Immature natural killer cell (primary cell): ENCODE results near the gene RPUSD3. TPM values are rescaled to one million over a fixed set of nuclear protein-coding genes. Genes with fewer than 3 reads are reported as not detected.
"Not testable (repeated sequence)": the region's sequence is repeated elsewhere in the genome, so short reads cannot be mapped to it uniquely, and the experiment has no call there.

Experiments used
- DNase-seq, 3 donors: peaks; one replicate each; pipeline ENCODE4 v3.0.0; 2022; ENCODE audit warnings: mixed read lengths in 1 of 3
- H3K27ac Mint-ChIP-seq, 6 donors: one replicate each; pipeline ENCODE4 v1.8.0; 2020; ENCODE audit warnings: mixed read lengths in 6 of 6, mild to moderate bottlenecking in 5 of 6, inconsistent platforms in 4 of 6, moderate library complexity in 3 of 6
- H3K27me3 Mint-ChIP-seq, 3 donors: one replicate each; pipeline ENCODE4 v1.8.0; 2020 to 2021; ENCODE audit warnings: low read depth in 3 of 3, mild to moderate bottlenecking in 3 of 3, mixed read lengths in 3 of 3, moderate library complexity in 3 of 3, inconsistent platforms in 1 of 3
- H3K36me3 Mint-ChIP-seq, 3 donors: one replicate each; pipeline ENCODE4 v1.8.0; 2020; ENCODE audit warnings: mixed read lengths in 3 of 3, inconsistent platforms in 2 of 3, mild to moderate bottlenecking in 2 of 3
- H3K4me1 Mint-ChIP-seq, 2 donors: one replicate each; pipeline ENCODE4 v1.8.0; 2020; ENCODE audit warnings: inconsistent platforms in 2 of 2, mild to moderate bottlenecking in 2 of 2, mixed read lengths in 2 of 2, moderate library complexity in 1 of 2
- H3K4me3 Mint-ChIP-seq, 5 donors: one replicate each; pipeline ENCODE4 v1.8.0; 2020; ENCODE audit warnings: mild to moderate bottlenecking in 5 of 5, mixed read lengths in 5 of 5, inconsistent platforms in 3 of 5, moderate library complexity in 3 of 5
- H3K9me3 Mint-ChIP-seq, 6 donors: one replicate each; pipeline ENCODE4 v1.8.0; 2020; ENCODE audit warnings: mild to moderate bottlenecking in 6 of 6, mixed read lengths in 6 of 6, inconsistent platforms in 4 of 6, moderate library complexity in 3 of 6
- polyA plus RNA-seq, 3 donors: library from polyadenylated mRNA; unstranded; fragments of 300-500 nt; fragmentation: Illumina TruSeq; gene quantifications; one replicate each; pipeline ENCODE4 v1.2.3, GENCODE V29; 2021

RPUSD3 gene
- polyA plus RNA-seq, 3 donors from 2014 or later: 94.7 to 153 (median 101) TPM

- Mint-ChIP-seq H3K4me1 (peaks cover 0 to 3% of the 10 kb centered on the region in 2 donors), H3K9me3 (no peaks in the 10 kb centered on the region), H3K36me3 (no peaks in the 10 kb centered on the region), H3K4me3 (no peak overlapping the region), H3K27me3 (peaks cover 0 to 4% (median 2%) of the 10 kb centered on the region in 3 donors), H3K27ac (no peak overlapping the region)
- no peak for DNase-seq
These were observed 34.9 kb upstream of the RPUSD3 start for GRCh38 chr3:9878700-9879099.

- Mint-ChIP-seq H3K9me3 (no peaks in the 10 kb centered on the region), H3K4me3 (no peak overlapping the region), H3K27me3 (peaks cover 0 to 7% (median 2%) of the 10 kb centered on the region in 3 donors), H3K36me3 (no peaks in the 10 kb centered on the region), H3K27ac (no peak overlapping the region), H3K4me1 (no peaks in the 10 kb centered on the region)
- no peak for DNase-seq
These were observed 33.2 kb upstream of the RPUSD3 start for GRCh38 chr3:9876991-9877390.

- not testable (repeated sequence) for H3K4me3 Mint-ChIP-seq, H3K36me3 Mint-ChIP-seq, DNase-seq, H3K9me3 Mint-ChIP-seq, H3K27ac Mint-ChIP-seq, H3K27me3 Mint-ChIP-seq, H3K4me1 Mint-ChIP-seq
These were observed 32.4 kb upstream of the RPUSD3 start for GRCh38 chr3:9876255-9876654.

DNA sequence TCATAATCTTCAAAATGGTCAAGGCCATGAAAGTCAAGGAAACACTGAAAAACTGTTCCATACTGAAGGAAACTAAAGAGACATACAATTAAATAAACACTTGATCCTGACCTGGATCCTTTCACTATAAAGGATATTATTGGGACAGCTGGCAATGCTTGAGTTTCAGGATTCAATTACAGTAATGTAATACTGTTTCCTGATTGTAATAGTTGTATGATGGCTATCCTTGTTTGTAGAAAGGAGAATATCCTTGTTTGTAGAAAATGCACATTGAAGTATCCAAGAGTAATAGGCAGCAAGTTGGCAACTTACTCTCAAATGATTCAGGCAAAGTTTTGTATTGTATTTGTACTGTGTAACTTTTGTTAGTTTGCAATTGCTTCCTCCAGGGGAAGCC is 31.6 kb upstream of the RPUSD3 start:
- Mint-ChIP-seq H3K27ac (no peak overlapping the region), H3K27me3 (peaks cover 2 to 7% (median 2%) of the 10 kb centered on the region in 3 donors), H3K9me3 (no peaks in the 10 kb centered on the region), H3K4me3 (no peak overlapping the region), H3K36me3 (no peaks in the 10 kb centered on the region), H3K4me1 (no peaks in the 10 kb centered on the region)
- no peak for DNase-seq

GRCh38 chr3:9872067-9872466 is 28.3 kb upstream of the RPUSD3 start:
- not testable (repeated sequence) for H3K27me3 Mint-ChIP-seq, H3K4me3 Mint-ChIP-seq, H3K4me1 Mint-ChIP-seq, DNase-seq, H3K27ac Mint-ChIP-seq, H3K9me3 Mint-ChIP-seq, H3K36me3 Mint-ChIP-seq

GRCh38 chr3:9870978-9871377 is 27.2 kb upstream of the RPUSD3 start:
- Mint-ChIP-seq H3K4me1 (no peaks in the 10 kb centered on the region), H3K36me3 (no peaks in the 10 kb centered on the region), H3K4me3 (no peak overlapping the region), H3K27ac (no peak overlapping the region), H3K9me3 (no peaks in the 10 kb centered on the region), H3K27me3 (peaks cover 2 to 6% (median 2%) of the 10 kb centered on the region in 3 donors)
- no peak for DNase-seq

DNA sequence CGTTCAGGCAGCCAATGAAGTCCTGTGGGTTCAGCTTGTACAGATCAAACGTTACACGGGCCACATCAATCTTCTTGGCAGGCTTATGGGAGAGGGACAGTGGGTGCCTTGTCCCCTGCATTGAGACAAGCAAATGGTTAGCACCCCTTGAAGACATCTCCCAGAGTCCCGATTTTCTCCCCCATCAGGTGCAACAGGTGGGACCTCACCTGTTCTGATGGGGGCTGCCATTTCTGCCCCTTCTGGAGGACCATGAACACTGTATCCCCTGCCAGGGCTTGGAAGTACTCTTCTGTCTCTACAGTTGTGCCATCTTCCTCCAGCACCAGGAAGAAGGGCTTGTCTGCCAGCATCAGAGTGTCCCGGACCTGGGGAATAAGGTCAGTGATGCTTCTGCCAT is 26.1 kb upstream of the RPUSD3 start:
- Mint-ChIP-seq H3K4me3 (no peak overlapping the region), H3K36me3 (no peaks in the 10 kb centered on the region), H3K9me3 (no peaks in the 10 kb centered on the region), H3K27ac (no peak overlapping the region), H3K4me1 (no peaks in the 10 kb centered on the region), H3K27me3 (peaks cover 0 to 6% (median 2%) of the 10 kb centered on the region in 3 donors)
- no peak for DNase-seq

DNA sequence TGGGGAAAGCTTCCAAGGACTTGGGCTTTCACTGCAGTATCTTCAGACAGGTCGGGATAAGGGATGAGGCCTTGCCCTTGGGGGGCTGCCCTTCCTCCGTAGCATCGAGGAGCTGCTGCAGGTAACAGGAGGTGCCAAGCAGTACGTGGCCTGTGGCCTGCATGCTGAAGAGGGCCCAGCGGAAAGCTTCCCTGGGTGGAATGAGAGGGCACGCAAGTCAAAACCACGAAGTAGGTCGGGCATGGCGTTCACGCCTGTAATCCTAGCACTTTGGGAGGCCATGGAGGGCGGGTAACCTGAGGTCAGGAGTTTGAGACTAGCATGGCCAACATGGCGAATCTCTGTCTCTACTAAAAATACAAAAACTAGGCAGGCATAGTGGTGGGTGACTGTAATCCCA is 23.3 kb upstream of the RPUSD3 start:
- DNase-seq: no peak
- Mint-ChIP-seq H3K4me1 (peaks cover 3 to 7% of the 10 kb centered on the region in 2 donors), H3K4me3 (no peak overlapping the region), H3K9me3 (no peaks in the 10 kb centered on the region), H3K27me3 (peaks cover 0 to 3% (median 3%) of the 10 kb centered on the region in 3 donors), H3K36me3 (no peaks in the 10 kb centered on the region), H3K27ac (no peak overlapping the region)

DNA sequence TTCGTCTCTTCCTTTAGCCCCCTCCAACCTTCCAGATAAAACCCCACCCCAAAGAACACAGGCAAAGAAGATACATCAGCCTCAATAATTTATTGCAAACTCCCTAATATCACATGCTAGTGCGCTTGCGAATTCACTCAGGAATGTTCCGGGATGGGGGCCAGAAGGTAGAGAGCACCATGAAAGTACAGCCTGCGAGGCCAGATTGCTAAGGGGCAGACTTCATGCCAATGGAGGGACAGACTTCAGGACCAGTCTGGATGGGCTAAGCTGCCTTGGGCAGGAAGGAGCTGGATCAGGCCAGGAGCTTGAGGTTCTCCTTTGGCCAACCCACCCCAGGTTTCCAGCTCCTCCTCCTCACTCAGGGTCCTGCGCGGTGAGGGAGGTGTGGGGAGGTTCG is 22.8 kb upstream of the RPUSD3 start:
- H3K27me3 Mint-ChIP-seq: peaks cover 0 to 6% (median 3%) of the 10 kb centered on the region in 3 donors
- peaks cover 8 to 11% of the 10 kb centered on the region in 2 donors for H3K4me1 Mint-ChIP-seq

DNA sequence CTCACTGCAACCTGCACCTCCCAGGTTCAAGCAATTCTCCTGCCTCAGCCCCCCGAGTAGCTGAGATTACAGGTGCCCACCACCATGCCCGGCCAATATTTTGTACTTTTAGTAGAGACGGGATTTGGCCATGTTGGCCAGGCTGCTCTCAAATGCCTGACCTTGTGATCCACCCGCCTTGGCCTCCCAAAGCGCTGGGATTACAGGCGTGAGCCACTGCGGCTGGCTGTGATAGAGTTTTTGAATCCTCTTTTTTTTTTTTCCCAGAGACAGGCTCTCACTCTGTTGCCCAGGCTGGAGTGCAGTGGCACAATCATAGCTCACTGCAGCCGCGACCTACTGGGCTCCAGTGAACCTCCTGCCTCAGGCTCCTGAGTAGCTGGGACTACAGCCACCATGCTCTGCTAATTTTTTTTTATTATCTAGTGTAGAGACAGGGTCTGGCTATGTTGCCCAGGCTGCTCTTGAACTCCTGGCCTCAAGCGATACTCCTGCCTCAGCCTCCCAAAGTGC is 21.4 kb upstream of the RPUSD3 start:
- not testable (repeated sequence) for H3K27ac Mint-ChIP-seq, H3K4me3 Mint-ChIP-seq, H3K9me3 Mint-ChIP-seq, DNase-seq, H3K27me3 Mint-ChIP-seq, H3K36me3 Mint-ChIP-seq
- H3K4me1 Mint-ChIP-seq: peaks cover 22 to 26% of the 10 kb centered on the region in 2 donors

More for the DNA sequence above, 22.8 kb upstream of the RPUSD3 start:
- no peaks in the 10 kb centered on the region for H3K9me3 Mint-ChIP-seq
- no peak for DNase-seq
- H3K36me3 Mint-ChIP-seq: no peaks in the 10 kb centered on the region
- no peak overlapping the region for H3K4me3 Mint-ChIP-seq
- H3K27ac Mint-ChIP-seq: no peak overlapping the region

GRCh38 chr3:9864200-9864927 is 20.6 kb upstream of the RPUSD3 start:
- Mint-ChIP-seq H3K4me3 (no peak overlapping the region), H3K4me1 (peaks cover 26 to 30% of the 10 kb centered on the region in 2 donors), H3K36me3 (no peaks in the 10 kb centered on the region), H3K27me3 (peaks cover 0 to 4% (median 1%) of the 10 kb centered on the region in 3 donors), H3K9me3 (no peaks in the 10 kb centered on the region), H3K27ac (peak overlapping the region in 1 of 6 donors; percentile 16)
- no peak for DNase-seq

DNA sequence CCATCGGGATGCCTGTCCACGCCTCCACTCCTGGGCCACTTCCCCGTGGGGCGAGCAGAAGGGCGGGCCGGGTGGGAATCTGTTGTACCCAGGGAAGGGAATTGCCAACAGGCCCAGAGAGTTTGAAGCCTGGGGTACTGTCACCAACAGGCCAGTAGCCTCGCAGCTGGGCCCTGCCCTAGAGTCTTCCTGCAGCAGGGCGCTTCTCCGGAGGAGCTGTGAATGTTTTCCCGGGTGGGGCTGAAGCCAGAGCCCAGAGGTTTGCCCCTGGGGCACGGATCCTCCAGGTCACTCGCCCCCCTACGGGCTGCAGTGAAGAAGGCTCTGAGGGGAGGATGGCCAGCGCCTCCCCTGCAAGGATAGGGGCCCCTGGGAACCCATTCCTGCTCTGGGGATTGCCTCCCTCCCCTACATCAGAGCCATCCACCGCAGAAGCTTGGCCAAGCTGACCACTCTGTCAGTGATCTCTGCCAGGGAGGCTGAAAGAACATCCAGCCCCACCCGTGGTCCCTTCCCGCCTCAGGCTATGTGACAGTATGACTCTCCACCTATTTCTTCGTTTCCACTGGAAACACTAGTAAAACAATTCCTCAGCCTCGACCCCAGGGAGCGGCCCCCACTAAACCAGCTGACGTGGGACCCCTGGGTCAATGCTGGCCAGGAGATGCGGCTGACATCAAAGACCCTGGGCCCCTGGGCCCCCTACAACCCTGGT is 19.4 kb upstream of the RPUSD3 start:
- peak overlapping the region in 3 of 6 donors; percentile 48 to 62 (median 50) for H3K27ac Mint-ChIP-seq
- peaks cover 38 to 42% of the 10 kb centered on the region in 2 donors for H3K4me1 Mint-ChIP-seq
- H3K9me3 Mint-ChIP-seq: no peaks in the 10 kb centered on the region
- H3K36me3 Mint-ChIP-seq: no peaks in the 10 kb centered on the region
- H3K4me3 Mint-ChIP-seq: no peak overlapping the region
- H3K27me3 Mint-ChIP-seq: peaks cover 0 to 4% (median 0%) of the 10 kb centered on the region in 3 donors
- no peak for DNase-seq

DNA sequence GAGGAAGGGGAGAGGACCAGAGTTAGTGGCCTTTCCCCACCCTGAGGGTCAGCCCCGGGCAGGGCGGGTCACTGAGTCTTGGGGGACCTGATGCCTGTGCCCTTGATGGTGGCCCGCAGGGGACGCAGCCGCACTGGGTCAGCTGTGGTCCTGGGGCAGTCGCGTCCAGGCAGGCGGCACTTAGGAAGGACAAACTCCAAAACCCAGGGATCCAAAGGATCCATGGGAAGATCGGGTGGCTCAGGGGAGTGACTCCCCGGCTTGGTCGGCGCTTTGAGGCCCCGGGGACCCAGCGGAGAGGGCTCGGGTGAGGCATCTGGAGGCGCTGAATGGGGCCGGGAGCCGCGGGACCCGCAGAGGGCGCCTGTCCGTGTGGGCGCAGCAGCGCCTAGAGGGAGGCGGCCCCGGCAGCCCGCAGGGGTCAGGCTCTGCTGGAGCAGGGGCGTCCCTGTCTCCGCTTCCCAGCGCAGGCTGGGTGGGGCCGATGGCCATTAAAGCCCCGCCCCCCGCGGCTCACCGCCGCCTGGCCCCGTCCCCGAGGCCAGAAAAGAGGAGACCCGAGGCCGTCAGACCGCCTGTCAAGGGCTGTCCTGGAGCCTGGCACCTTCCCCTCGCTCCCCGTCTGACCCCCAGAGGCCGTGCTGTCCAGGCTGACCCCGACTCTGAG is 18.7 kb upstream of the RPUSD3 start:
- Mint-ChIP-seq H3K4me3 (peak overlapping the region; percentile 56 to 80 (median 74)), H3K27ac (peak overlapping the region; percentile 89 to 99 (median 96)), H3K36me3 (no peaks in the 10 kb centered on the region), H3K4me1 (peaks cover 41 to 46% of the 10 kb centered on the region in 2 donors), H3K27me3 (peaks cover 0 to 4% (median 3%) of the 10 kb centered on the region in 3 donors), H3K9me3 (no peaks in the 10 kb centered on the region)
- peak; percentile 49 to 59 (median 51) for DNase-seq
